ENCODE results near the gene INPP1.

INPP1 gene

GRCh38 chr2:190412966-190413365 lies 69.6 kb downstream of the INPP1 start:
- DNase-seq = no peak

GRCh38 chr2:190413421-190413820 lies 70.0 kb downstream of the INPP1 start:
- no peak for DNase-seq

- DNase-seq = no peak
Measured at GRCh38 chr2:190415251-190415650, 71.9 kb downstream of the INPP1 start.

- no peak for DNase-seq
Measured at GRCh38 chr2:190415794-190416775, 72.7 kb downstream of the INPP1 start.

- DNase-seq = no peak
Measured at GRCh38 chr2:190417045-190417842, 73.9 kb downstream of the INPP1 start.

- DNase-seq = no peak
Measured at GRCh38 chr2:190418727-190419126, 75.3 kb downstream of the INPP1 start.

GRCh38 chr2:190420801-190421200 lies 77.4 kb downstream of the INPP1 start:
- DNase-seq = no peak
